Measurements from ENCODE around the gene DNHD1. TPM values are rescaled to one million over a fixed set of nuclear protein-coding genes. Genes with fewer than 3 reads are reported as not detected.

DNHD1 gene
- total and polyA plus RNA-seq, 9 of the 15 experiments (the other 6 are each of a cell fraction or from before 2014, with no cell fraction given) = 0.82 to 9.7 (median 3.8) TPM

DNA sequence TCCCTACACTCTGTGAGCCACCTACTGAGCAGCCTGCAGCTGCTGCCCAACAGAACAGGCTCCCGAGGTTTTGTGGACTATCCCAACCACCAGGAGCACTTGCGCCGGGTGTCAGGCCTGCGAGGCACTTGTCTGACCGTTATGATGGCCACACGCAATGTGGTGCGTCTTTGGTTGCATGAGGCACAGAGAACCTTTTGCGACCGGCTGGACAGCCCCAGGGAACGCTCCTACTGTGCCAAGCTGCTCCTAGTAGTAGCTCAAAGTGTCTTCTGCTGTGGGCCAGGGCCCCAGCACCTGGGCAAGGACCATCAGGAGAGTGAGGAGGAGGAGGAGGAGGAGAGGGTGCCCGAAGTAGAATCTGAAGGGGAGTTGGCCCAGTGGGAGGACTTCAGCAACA is 60.0 kb downstream of the DNHD1 start:
- peaks cover 23% of the 10 kb centered on the region in 2 experiments for H3K4me1 ChIP-seq (replicated peaks in 1 of 2; ENCODE audit: control insufficient read depth in 2 of 2, insufficient read depth in 2 of 2, low read length in 2 of 2)
- FAIRE-seq (no peak), DNase-seq (ENCODE audit: extremely low read depth in 1 of 4, low spot score in 3 of 4) (no peak), ATAC-seq (no peak)
- no peak for TF ChIP-seq FOXJ3 (CRISPR knock-in tag; IDR thresholded peaks at IDR 0.05)
- no peak for TF ChIP-seq ETS1 (conservative IDR thresholded peaks at IDR 0.05; ENCODE audit: control insufficient read depth, low read depth, low read length)
- TF ChIP-seq PHTF2 (CRISPR knock-in tag; IDR thresholded peaks at IDR 0.05) = no peak
- TF ChIP-seq CAMTA2 (CRISPR knock-in tag; conservative IDR thresholded peaks at IDR 0.05) = no peak
- TF ChIP-seq ZNF143 (CRISPR knock-in tag; IDR thresholded peaks at IDR 0.05) = no peak
- TF ChIP-seq RNF2 (IDR thresholded peaks at IDR 0.05) = no peak
- no peak for TF ChIP-seq PHB2 (IDR thresholded peaks at IDR 0.05; ENCODE audit: low read depth)
- 91% methylated on average over 11 of the region's 11 CpGs for WGBS (ENCODE audit: insufficient coverage, low coverage, missing lambda C conversion rate)
- no peaks in the 10 kb centered on the region for H4K20me1 ChIP-seq (replicated peaks; ENCODE audit: control insufficient read depth, insufficient read depth, low read length)
- in situ Hi-C loops (cut with MboI) (no loop called here), intact Hi-C loops (cut with micrococcal nuclease) (no loop called here)
- BruUV-seq (replicated peaks) = no TSS peak
- no peaks in the 10 kb centered on the region for H3K9me3 ChIP-seq (replicated peaks; ENCODE audit: control insufficient read depth, insufficient read depth, low read depth, low read length)
- H3K36me3 ChIP-seq (ENCODE audit: control insufficient read depth, insufficient read depth, low read length) = no peaks in the 10 kb centered on the region
- H3K9ac ChIP-seq (ENCODE audit: insufficient read depth in 1 of 2, low read depth in 2 of 2, low read length in 2 of 2) = peak overlapping the region in 1 of 2 experiments; percentile 69; a peak in 2 of 4 replicates
- no peaks in the 10 kb centered on the region for H3K9me1 ChIP-seq (ENCODE audit: control insufficient read depth, insufficient read depth, low read length)
- POLR2A ChIA-PET = interaction anchor here (1.0 to 2.7 kb wide), 2 partner anchors 11 to 14 kb away, joined by 3 to 19 read pairs; no protein-coding TSS in a partner anchor
- no peak overlapping the region for H2AFZ ChIP-seq (ENCODE audit: low read depth, low read length)
- H3K27me3 ChIP-seq (ENCODE audit: control insufficient read depth in 2 of 2, insufficient read depth in 2 of 2, low read length in 2 of 2) = no peaks in the 10 kb centered on the region
- CTCF ChIA-PET (ENCODE audit: low intra/inter-chr PET ratio) = no interaction called here
- no peak overlapping the region for H3K4me3 ChIP-seq
- no peak overlapping the region for H3K4me2 ChIP-seq (ENCODE audit: insufficient read depth, low read length)
- H3K27ac ChIP-seq (ENCODE audit: extremely low read depth, low read depth, low read length) = no peak overlapping the region
- H3K79me2 ChIP-seq (ENCODE audit: control insufficient read depth, insufficient read depth, low read length) = no peaks in the 10 kb centered on the region
